Heart left ventricle (tissue), 16 donors: ENCODE data around the gene MYB. TPM values are rescaled to one million over a fixed set of nuclear protein-coding genes. Genes with fewer than 3 reads are reported as not detected.
"Not testable (repeated sequence)": the region's sequence is repeated elsewhere in the genome, so short reads cannot be mapped to it uniquely, and the experiment has no call there.

Experiments
- ATAC-seq, 4 donors: fragments of 200-7000 bp; cut with Tn5 transposase; one replicate each; pipeline ENCODE4 v1.9.1; 2020 to 2022; ENCODE audit warnings: moderate library complexity in 4 of 4, mild to moderate bottlenecking in 3 of 4, moderate number of reproducible peaks in 1 of 4
- DNase-seq, 5 donors: peaks; one replicate each; pipeline ENCODE4 v3.0.0-alpha.2; 2020
- H3K27ac ChIP-seq, 12 donors: fragments of 200-600 bp; sonication (generic) in 4 of 12; one replicate each; pipeline versions ENCODE4 v1.5.0 to v1.8.0; 2016 to 2022; ENCODE audit warnings: mild to moderate bottlenecking in 2 of 12
- H3K27me3 ChIP-seq, 9 donors: fragments of 200-600 bp; sonication (generic) in 2 of 9; one replicate each; pipeline versions ENCODE4 v1.5.1 to v1.8.0; 2016 to 2022; ENCODE audit warnings: mild to moderate bottlenecking in 3 of 9
- H3K36me3 ChIP-seq, 9 donors: fragments of 200-600 bp; sonication (generic) in 2 of 9; one replicate each; pipeline versions ENCODE4 v1.5.0 to v1.8.0; 2018 to 2022; ENCODE audit warnings: mild to moderate bottlenecking in 2 of 9
- H3K4me1 ChIP-seq, 12 donors: fragments of 200-600 bp; sonication (generic) in 4 of 12; one replicate each; pipeline versions ENCODE4 v1.5.0 to v1.8.0; 2016 to 2022; ENCODE audit warnings: mild to moderate bottlenecking in 3 of 12
- H3K4me3 ChIP-seq, 12 donors: fragments of 200-600 bp; sonication (generic) in 4 of 12; one replicate each; pipeline versions ENCODE4 v1.5.0 to v1.8.0; 2017 to 2022; ENCODE audit warnings: mild to moderate bottlenecking in 9 of 12, moderate library complexity in 4 of 12
- H3K9me3 ChIP-seq, 12 donors: fragments of 200-600 bp; sonication (generic) in 4 of 12; one replicate each; pipeline versions ENCODE4 v1.5.0 to v1.8.0; 2016 to 2022; ENCODE audit warnings: mild to moderate bottlenecking in 1 of 12
- CTCF ChIP-seq, 12 donors: fragments of 200-600 bp; sonication (generic) in 4 of 12; IDR thresholded peaks; one replicate each; pipeline versions ENCODE4 v1.5.0 to v1.8.0; 2018 to 2022; ENCODE audit warnings: antibody characterized with exemption in 12 of 12, mild to moderate bottlenecking in 5 of 12
- POLR2A ChIP-seq, 2 donors: fragments of 450-650 bp; IDR thresholded peaks; one replicate each; pipeline ENCODE4 v1.6.1; 2017; ENCODE audit warnings: antibody characterized with exemption in 2 of 2, mild to moderate bottlenecking in 2 of 2, moderate library complexity in 2 of 2
- WGBS, 4 donors: extraction: QIAGEN DNeasy Blood & Tissue Kit in 2 of 4; methylation state at CpG; one replicate each; pipeline versions ENCODE4 v1.1.5 to v1.1.7; 2013 to 2018; 5-methylcytosine and 5-hydroxymethylcytosine counted together
- intact Hi-C, 10 donors: fragments of 100-400 bp; cut with DNase I; formaldehyde crosslinking; loops; one replicate each; pipeline versions ENCODE4 v1.11.1 to v1.14.2; 2022
- polyA plus RNA-seq, 2 donors: library from polyadenylated mRNA; stranded (reverse); fragments of 200-250 nt; gene quantifications; one replicate each; pipeline ENCODE4 v1.2.3, GENCODE V29; 2013
- total RNA-seq, 9 donors: library from RNA; depleted of rRNA in 2 of 9; stranded (reverse); fragments of >200 nt in 2 of 9; fragmentation: NEBNext Ultra II Directional in 3 of 9; extraction: Animal tissue kit (Norgen Biotek cat#: 25700) in 3 of 9; gene quantifications; one replicate each; pipeline versions ENCODE4 v1.1.0 to v1.2.4, GENCODE V29; 2016 to 2023
- donor health status: ischemic (EF 13 %, LVEDD 7.1; RV severe dilation, severe dysfunction).
- donor health status: healthy with polysubstance abuse.
- donor health status: DM: no; HTN: yes; CAD: no.
- donor health status: DM: no; HTN: no; CAD: no.
- donor health status: ischemic (EF 25% LVEDD 6.9; RV normal size, moderate dysfunction).
- donor health status: ischemic (EF 25% LVEDD 5.7; RV mildly dilated, moderate dysfunction).
- donor health status: healthy.
- donor health status: DM: yes; HTN: yes; CAD: no.
- donor health status: ischemic (EF 35%, LVEDD 5.7; RV mildly dilated, moderate dysfunction).
- donor health status: nonischemic (EF 11% LVEDD 7.7; RV severe dilation, severe dysfunction).
- donor health status: DM: yes; HTN: yes; CAD: no.
- donor health status: PGD.
- donor health status: ischemic (EF 29% LVEDD 5.4; RV normal size, mild dysfunction).
- donor health status: nonischemic (EF 23%, LVEDD 6.1; RV moderate dilation, normal function).

Gene MYB
- total and polyA plus RNA-seq, 11 donors: 0.12 to 0.53 (median 0.20) TPM; not detected in 8

- no peaks in the 10 kb centered on the region for H3K27me3 ChIP-seq
- no peak overlapping the region for H3K4me3 ChIP-seq
- peaks cover 0 to 5% (median 0%) of the 10 kb centered on the region in 12 donors for H3K9me3 ChIP-seq
- no peak overlapping the region for H3K27ac ChIP-seq
- ATAC-seq (no peak), DNase-seq (no peak)
- H3K36me3 ChIP-seq: no peaks in the 10 kb centered on the region
- H3K4me1 ChIP-seq: peaks cover 0 to 13% (median 0%) of the 10 kb centered on the region in 12 donors
- intact Hi-C loops: loop anchor here in 7 of 10 donors (5.0 to 10.0 kb wide), 3 partner anchors 268 to 276 kb away; no protein-coding TSS in a partner anchor
- TF ChIP-seq POLR2A (IDR thresholded peaks at IDR 0.05) (no peak), CTCF (IDR thresholded peaks at IDR 0.05) (no peak)
- 71 to 82% (median 74%) methylated on average over 3 of the region's 3 CpGs for WGBS, 4 donors
Measured at GRCh38 chr6:135148889-135149288, 32.2 kb upstream of the MYB start.

GRCh38 chr6:135149376-135149775 is 31.7 kb upstream of the MYB start:
- Histone ChIP-seq H3K36me3 (no peaks in the 10 kb centered on the region), H3K9me3 (peaks cover 0 to 5% (median 0%) of the 10 kb centered on the region in 12 donors), H3K4me3 (no peak overlapping the region), H3K27me3 (no peaks in the 10 kb centered on the region), H3K27ac (no peak overlapping the region), H3K4me1 (peaks cover 0 to 13% (median 0%) of the 10 kb centered on the region in 12 donors)
- no peak for ATAC-seq
- TF ChIP-seq CTCF (IDR thresholded peaks at IDR 0.05) (no peak), POLR2A (IDR thresholded peaks at IDR 0.05) (no peak)
- 64 to 70% (median 65%) methylated on average over 6 of the region's 6 CpGs for WGBS, 4 donors
- DNase-seq: no peak
- intact Hi-C loops: loop anchor here in 7 of 10 donors (5.0 to 10.0 kb wide), 3 partner anchors 268 to 275 kb away; no protein-coding TSS in a partner anchor

- H3K4me3 ChIP-seq, intact Hi-C loops, H3K27me3 ChIP-seq, DNase-seq, ATAC-seq, H3K4me1 ChIP-seq, H3K36me3 ChIP-seq, H3K27ac ChIP-seq, H3K9me3 ChIP-seq: not testable (repeated sequence)
- WGBS, 4 donors: 87 to 93% (median 90%) methylated on average over 2 of the region's 2 CpGs
Measured at GRCh38 chr6:135150481-135150880, 30.6 kb upstream of the MYB start.

- H3K4me3 ChIP-seq, intact Hi-C loops, H3K4me1 ChIP-seq, DNase-seq, ATAC-seq, H3K27ac ChIP-seq, H3K36me3 ChIP-seq, H3K9me3 ChIP-seq: not testable (repeated sequence)
- WGBS, 4 donors: 77 to 96% (median 83%) methylated on average over 2 of the region's 2 CpGs
- H3K27me3 ChIP-seq: peaks cover 0 to 11% (median 0%) of the 10 kb centered on the region in 9 donors
Measured at GRCh38 chr6:135154125-135154524, 27.0 kb upstream of the MYB start.

- ATAC-seq (no peak), DNase-seq (no peak)
- H3K36me3 ChIP-seq: no peaks in the 10 kb centered on the region
- no peak overlapping the region for H3K27ac ChIP-seq
- intact Hi-C loops: no loop called here
- no peak overlapping the region for H3K4me3 ChIP-seq
- peaks cover 0 to 19% (median 6%) of the 10 kb centered on the region in 9 donors for H3K27me3 ChIP-seq
- 69 to 78% (median 75%) methylated on average over 4 of the region's 4 CpGs for WGBS, 4 donors
- no peak for TF ChIP-seq POLR2A (IDR thresholded peaks at IDR 0.05)
- TF ChIP-seq CTCF (IDR thresholded peaks at IDR 0.05): no peak
- no peaks in the 10 kb centered on the region for H3K9me3 ChIP-seq
- H3K4me1 ChIP-seq: no peaks in the 10 kb centered on the region
Measured at GRCh38 chr6:135158397-135158796, 22.7 kb upstream of the MYB start.
